ENCODE results near the gene ERV3-1. TPM values are rescaled to one million over a fixed set of nuclear protein-coding genes. Genes with fewer than 3 reads are reported as not detected.
"Not testable (repeated sequence)": the region's sequence is repeated elsewhere in the genome, so short reads cannot be mapped to it uniquely, and the experiment has no call there.

The ERV3-1 gene
- total RNA-seq, 1 experiment from 2014 or later = 7.6 TPM

GRCh38 chr7:64945503-64946175 is 60.8 kb downstream of the ERV3-1 start:
- H3K9me3 Mint-ChIP-seq (ENCODE audit: unreplicated experiment) = no peaks in the 10 kb centered on the region

GRCh38 chr7:64944667-64945502 is 61.6 kb downstream of the ERV3-1 start:
- H3K27me3 Mint-ChIP-seq (ENCODE audit: insufficient read depth, unreplicated experiment); H3K9me3 Mint-ChIP-seq (ENCODE audit: unreplicated experiment); DNase-seq (ENCODE audit: unreplicated experiment); POLR2A ChIA-PET; H3K4me1 Mint-ChIP-seq (ENCODE audit: insufficient read depth, unreplicated experiment); H3K27ac Mint-ChIP-seq (ENCODE audit: low read depth, unreplicated experiment); H3K36me3 Mint-ChIP-seq (ENCODE audit: insufficient read depth, unreplicated experiment); H3K4me3 Mint-ChIP-seq (ENCODE audit: unreplicated experiment); intact Hi-C loops (cut with micrococcal nuclease); BruUV-seq (replicated peaks): not testable (repeated sequence)
- CTCF ChIA-PET = interaction anchor here (0.6 kb wide), 1 partner anchor 33 kb away, joined by 3 read pairs; no protein-coding TSS in a partner anchor

More at GRCh38 chr7:64945503-64946175, 60.8 kb downstream of the ERV3-1 start:
- intact Hi-C loops (cut with micrococcal nuclease) = no loop called here
- POLR2A ChIA-PET = no interaction called here
- no peak for TF ChIP-seq CTCF (IDR thresholded peaks at IDR 0.05; ENCODE audit: unreplicated experiment)
- Mint-ChIP-seq H3K27ac (ENCODE audit: low read depth, unreplicated experiment) (no peak overlapping the region), H3K27me3 (ENCODE audit: insufficient read depth, unreplicated experiment) (no peaks in the 10 kb centered on the region), H3K36me3 (ENCODE audit: insufficient read depth, unreplicated experiment) (no peaks in the 10 kb centered on the region), H3K4me3 (ENCODE audit: unreplicated experiment) (no peak overlapping the region), H3K4me1 (ENCODE audit: insufficient read depth, unreplicated experiment) (no peaks in the 10 kb centered on the region)
- no peak for DNase-seq (ENCODE audit: unreplicated experiment)
- no TSS peak for BruUV-seq (replicated peaks)
- CTCF ChIA-PET = interaction anchor here (0.6 to 0.7 kb wide), 3 partner anchors 9 to 32 kb away, joined by 3 to 5 read pairs (median 3); no protein-coding TSS in a partner anchor

Other genes starting within 250 kb of the ERV3-1 start
- 3.3 and 5.4 TPM in 2 replicates for gene ZNF138, start 212.3 kb downstream of the ERV3-1 start, total RNA-seq (2022)
- gene ZNF273, start 103.4 kb downstream of the ERV3-1 start, total RNA-seq (2022) = 2.2 and 2.5 TPM in 2 replicates
- gene ZNF117, start 15.7 kb downstream of the ERV3-1 start, total RNA-seq (2022) = 3.2 and 4.8 TPM in 2 replicates